Anterior cingulate cortex (tissue), 58 donors: ENCODE data around the gene PRAMEF10.
"Not testable (repeated sequence)": the region's sequence is repeated elsewhere in the genome, so short reads cannot be mapped to it uniquely, and the experiment has no call there.

ENCODE experiments used
- DNase-seq, 58 donors: peaks; one replicate each; lab custom pipeline; 2025; lab: John Stamatoyannopoulos, UW

PRAMEF10 gene, protein sequence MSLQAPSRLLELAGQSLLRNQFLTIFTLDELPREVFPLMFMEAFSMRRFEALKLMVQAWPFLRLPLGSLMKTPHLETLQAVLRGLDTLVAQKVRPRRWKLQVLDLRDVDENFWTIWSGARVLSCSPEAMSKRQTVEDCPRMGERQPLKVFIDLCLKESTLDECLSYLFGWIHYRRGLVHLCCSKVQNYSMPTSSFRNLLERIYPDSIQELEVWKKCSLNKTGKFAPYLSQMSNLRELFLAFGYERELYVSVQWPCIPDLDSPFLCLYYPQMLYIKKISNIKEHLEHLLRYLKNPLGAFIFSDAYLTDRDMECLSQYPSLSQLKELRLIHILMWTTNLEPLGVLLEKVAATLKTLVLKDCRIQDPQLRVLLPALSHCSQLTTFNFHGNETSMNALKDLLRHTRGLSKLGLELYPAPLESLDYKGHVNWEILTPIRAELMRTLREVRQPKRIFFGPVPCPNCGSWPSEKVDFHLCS

DNA sequence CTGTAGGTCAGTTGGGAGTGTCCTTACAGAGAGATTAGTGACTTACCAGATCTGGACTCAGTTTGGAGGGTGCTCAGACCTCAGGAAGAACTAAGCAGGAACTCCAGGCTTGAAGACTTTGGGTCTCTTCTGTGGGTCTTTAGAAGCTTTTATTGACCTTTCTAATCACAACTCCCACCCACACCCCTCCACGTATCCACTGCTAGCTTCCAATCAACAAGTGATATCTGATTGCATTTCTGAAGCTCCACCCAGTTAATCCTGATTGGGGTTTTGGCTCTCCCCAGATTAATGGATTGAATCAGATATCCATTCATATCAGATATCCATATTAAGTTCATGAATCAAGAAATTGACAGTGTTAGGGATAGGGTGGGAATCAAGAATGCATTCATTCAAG, at the start of gene PRAMEF10:
TSS of gene PRAMEF10 (minus strand) at position 101 of the 400 bp plus-strand sequence. CDS start 2,423 bp downstream, outside the sequence.
- not testable (repeated sequence) for DNase-seq

DNA sequence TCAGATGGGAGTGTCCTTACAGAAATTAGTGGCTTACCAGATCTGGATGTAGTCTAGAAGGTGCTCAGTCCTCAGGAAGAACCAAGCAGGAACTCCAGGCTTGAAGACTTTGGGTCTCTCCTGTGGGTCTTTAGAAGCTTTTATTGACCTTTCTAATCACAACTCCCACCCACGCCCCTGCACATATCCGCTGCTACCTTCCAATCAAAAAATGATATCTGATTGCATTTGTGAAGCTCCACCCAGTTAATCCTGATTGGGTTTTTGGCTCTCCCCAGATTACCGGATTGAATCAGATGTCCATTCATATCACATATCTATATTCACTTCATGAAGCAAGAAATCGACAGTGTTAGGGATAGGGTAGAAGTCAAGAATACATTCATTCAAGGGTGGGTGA, 49.4 kb upstream of the PRAMEF10 start, which contains the start of gene PRAMEF6:
TSS of gene PRAMEF6 (minus strand) at position 101 of the 400 bp plus-strand sequence. CDS start 5,062 bp downstream, outside the sequence.
- not testable (repeated sequence) for DNase-seq

DNA sequence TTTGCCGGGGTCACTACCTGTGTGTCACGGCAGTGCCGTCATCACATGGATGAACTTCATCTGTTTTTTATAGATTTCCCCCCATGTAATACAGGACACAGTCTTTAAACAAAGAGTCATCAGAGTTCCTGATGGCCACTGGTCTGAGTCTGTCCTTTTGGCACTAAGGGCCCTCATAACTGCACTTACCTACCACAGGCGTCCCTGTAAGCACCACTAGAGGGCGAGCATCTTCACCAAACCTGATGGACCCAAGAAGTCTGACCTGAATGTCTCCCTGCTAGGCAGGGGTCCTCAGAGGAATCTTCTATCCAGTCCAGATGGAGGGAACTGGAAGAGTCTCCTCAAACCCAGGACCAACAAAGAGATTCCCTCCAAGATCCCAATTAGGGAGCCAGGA, 26.3 kb upstream of the PRAMEF10 start:
- DNase-seq, result not testable (repeated sequence)

DNA sequence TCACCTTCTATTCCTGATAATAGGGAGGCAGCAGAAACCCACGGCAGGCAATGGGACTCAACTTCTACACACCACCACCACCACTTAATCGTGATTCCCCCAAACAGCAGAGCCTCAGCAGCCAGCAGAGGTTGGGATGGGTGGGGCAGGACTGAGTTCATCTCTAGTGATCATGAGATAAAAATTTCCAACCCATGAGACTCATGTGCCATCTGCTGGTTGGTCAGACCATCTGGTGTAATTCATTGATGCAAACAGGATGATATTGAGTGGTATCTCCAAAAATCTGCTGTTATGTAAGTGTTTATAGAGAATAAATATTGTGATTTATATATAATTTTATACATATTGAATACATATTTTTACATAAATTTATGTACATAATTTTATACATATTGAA, 23.7 kb upstream of the PRAMEF10 start:
- not testable (repeated sequence) for DNase-seq

DNA sequence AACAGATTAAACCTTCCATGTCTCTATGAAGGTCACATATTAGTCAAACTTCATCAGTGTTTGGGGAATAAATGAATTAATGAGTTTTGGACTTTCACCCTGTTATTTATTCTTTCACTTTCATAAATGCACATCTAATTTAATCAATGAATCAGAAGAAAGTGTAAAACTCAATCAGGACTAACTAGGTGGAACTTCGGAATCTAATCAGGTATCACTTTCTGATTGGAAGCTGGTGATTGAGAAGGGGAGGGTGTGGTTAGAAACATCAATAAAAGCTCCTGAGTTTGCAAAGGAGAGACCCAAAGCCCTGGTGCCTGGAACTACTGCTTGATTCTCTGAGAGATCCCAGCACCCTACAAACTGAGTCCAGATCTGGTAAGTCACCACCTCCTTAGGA, 18.2 kb upstream of the PRAMEF10 start, which contains the start of gene PRAMEF7:
TSS of gene PRAMEF7 (plus strand) at position 301 of the 400 bp plus-strand sequence. CDS start 1,083 bp downstream, outside the sequence.
- DNase-seq, result not testable (repeated sequence)

DNA sequence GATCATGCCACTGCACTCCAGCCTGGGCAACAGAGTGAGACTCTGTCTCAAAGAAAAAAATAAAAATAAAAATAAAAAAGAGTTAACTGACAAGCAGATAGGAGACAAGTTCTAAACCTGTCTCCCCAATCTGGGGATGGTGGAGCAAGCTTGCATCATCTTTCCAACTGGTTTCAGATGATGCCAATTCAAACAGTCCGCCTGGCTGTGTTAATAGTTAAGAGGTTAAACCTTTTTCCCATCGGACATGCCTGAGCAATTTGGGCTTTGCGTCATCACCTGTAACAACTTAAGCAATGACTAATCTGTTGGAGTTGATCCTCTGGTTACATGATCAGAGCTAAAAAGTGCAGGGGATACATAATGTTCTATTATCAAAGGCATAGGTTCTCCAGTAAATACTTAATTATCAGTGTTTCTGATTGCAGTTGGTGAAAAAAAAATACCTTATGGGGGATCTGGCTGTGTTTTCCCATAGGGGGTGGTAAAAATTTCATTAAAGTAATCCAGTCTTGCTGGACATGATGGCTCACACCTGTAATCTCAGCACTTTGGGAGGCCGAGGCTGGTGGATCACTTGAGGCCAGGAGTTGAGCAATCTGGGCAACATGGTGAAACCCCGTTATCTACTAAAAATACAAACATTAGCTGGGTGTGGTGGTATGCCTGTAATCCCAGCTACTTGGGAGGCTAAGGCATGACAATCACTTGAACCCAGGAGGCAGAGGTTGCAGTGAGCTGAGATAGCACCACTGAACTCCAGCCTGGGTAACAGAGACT, 5.9 kb upstream of the PRAMEF10 start:
- DNase-seq, result not testable (repeated sequence)

DNA sequence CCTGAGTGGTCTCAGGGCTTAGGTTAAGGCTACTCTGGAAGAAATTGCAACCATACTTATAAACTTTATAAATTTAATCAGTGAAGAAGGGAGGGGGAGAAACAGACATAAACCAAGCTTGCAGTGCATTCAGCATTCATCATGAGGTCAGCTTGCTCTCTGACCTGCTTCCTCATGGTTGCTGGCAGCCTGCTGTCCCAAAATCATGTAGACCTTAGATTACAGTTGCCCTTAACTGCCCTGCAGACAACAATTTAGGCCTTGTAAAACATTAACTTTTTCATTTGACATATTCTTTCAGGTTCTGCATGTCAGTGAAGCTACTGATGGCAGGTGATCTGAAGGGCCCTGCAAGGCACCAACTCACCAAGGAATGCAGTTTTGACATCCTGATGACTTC, 1.1 kb upstream of the PRAMEF10 start:
- DNase-seq, result not testable (repeated sequence)

DNA sequence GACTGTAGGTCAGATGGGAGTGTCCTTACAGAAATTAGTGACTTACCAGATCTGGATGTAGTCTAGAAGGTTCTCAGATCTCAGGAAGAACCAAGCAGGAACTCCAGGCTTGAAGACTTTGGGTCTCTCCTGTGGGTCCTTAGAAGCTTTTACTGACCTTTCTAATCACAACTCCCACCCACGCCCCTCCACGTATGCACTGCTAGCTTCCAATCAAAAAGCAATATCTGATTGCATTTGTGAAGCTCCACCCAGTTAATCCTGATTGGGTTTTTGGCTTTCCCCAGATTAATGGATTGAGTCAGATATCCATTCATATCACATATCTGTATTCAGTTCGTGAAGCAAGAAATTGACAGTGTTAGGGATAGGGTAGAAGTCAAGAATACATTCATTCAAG, 12.0 kb downstream of the PRAMEF10 start, which contains the start of gene PRAMEF4:
TSS of gene PRAMEF4 (minus strand) at position 101 of the 400 bp plus-strand sequence. CDS start 2,807 bp downstream, outside the sequence.
- DNase-seq, result not testable (repeated sequence)

DNA sequence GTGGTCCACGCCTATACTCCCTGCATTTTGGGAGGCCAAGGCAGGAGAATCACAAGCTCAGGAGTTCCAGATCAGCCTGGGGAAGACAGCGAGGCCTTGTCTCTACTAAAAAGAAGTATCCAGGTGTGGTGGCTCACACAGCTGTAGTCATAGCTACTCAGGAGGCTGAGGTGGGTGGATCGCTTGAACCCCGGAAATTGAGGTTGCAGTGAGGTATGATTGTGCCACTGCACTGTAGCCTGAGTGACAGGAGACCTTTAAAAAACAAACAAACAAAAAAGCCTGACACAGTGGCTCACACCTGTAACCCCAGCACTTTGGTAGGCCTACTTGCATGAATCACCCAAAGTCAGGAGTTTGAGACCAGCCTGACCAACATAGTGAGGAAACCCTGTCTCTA, 19.6 kb downstream of the PRAMEF10 start:
- not testable (repeated sequence) for DNase-seq

DNA sequence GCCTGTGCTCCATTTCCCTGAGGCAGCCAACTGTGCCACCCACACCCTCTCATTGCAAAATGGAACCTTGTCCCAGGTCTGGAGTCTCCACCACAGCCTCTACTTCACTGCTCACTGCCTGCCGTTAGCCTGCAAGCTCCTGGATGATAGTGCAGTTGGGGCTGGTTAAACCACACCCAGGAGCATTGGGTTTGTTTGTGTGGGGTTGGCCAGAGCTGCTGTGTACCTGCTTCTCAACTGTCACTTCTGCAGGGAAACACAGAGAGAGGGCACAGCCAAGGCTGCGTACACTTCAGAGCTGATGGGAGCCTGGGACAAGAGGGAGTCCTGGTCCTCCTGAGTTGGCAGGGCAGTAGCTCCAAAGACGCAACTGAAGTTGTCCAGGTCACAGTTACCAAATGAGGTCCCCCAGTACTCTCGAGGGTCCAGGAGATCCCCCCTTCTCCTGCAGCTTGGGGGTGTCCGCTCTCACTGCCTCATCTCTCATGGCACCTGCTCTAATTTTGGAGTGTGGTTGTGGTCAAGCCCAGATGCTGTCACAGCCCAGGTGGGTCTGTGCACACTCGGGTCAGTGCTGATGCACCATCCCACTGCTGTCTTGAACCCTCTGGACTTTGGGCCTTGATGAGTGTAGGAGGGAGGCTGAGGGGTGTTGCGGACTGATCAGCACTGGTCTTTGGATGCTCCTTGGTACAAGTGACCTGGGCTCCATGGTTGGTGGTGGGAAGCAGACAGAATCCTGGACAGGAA, 34.8 kb downstream of the PRAMEF10 start:
- not testable (repeated sequence) for DNase-seq

DNA sequence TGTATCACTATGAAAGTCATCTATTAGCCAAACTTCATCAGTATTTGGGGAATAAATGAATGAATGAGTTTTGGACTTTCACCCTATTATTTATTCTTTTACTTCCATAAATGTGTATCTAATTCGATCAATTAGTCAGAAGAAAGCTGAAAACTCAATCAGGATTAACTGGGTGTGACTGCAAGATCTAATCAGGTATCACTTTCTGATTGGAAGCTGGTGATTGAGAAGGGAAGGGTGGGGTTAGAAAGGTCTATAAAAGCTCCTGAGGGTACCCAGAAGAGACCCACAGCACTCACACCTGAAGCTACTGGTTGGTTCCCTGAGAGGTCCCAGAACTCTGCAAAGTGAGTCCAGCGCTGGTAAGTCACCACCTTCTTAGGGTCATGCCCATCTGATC, 41.3 kb downstream of the PRAMEF10 start, which contains the start of gene PRAMEF2:
TSS of gene PRAMEF2 (plus strand) at position 301 of the 400 bp plus-strand sequence. CDS start 1,924 bp downstream, outside the sequence.
- not testable (repeated sequence) for DNase-seq

DNA sequence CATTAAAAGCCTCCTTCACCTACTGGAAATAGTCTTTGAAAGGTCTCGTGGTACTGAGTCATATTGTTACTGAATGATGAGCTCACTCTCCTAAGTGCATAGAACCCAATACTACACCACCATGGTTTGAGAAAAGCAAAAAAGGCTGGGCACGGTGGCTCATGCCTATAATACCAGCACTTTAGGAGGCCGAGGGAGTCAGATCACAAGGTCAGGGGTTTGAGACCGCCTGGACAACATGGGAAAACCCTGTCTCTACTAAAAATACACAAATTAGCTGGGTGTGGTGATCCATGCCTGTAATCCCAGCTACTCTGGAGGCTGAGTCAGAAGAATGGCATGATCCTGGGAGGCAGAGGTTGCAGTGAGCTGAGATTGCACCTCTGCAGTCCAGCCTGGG, 46.3 kb downstream of the PRAMEF10 start:
- no peak for DNase-seq

DNA sequence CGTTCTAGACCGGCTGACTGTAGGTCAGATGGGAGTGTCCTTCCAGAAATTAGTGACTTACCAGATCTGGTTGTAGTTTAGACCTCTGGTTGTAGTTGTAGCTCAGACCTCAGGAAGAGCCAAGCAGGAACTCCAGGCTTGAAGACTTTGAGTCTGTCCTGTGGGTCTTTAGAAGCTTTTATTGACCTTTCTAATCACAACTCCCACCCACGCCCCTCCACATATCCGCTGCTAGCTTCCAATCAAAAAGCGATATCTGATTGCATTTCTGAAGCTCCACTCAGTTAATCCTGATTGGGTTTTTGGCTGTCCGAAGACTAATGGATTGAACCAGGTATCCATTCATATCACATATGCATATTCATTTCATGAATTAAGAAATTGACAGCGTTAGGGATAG, 49.5 kb downstream of the PRAMEF10 start, which contains the start of gene HNRNPCL1:
TSS of gene HNRNPCL1 (minus strand) at position 101 of the 400 bp plus-strand sequence. CDS start 431 bp downstream, outside the sequence.
- not testable (repeated sequence) for DNase-seq
